Thoracic aorta (tissue), 2 donors: ENCODE measurements around the gene BFSP1. TPM values are rescaled to one million over a fixed set of nuclear protein-coding genes. Genes with fewer than 3 reads are reported as not detected.
A peak's percentile ranks its signal among the peaks of the same experiment; 100 is the strongest.

ENCODE experiments used
- ATAC-seq: fragments of 150-250 bp; one replicate; pipeline ENCODE4 v1.8.0; 2017; ENCODE audit warnings: low read depth; ENCODE audit not compliant: insufficient number of reproducible peaks, low FRiP score
- DNase-seq: peaks from one replicate; pipeline ENCODE4 v3.0.0-alpha.2; 2020; ENCODE audit warnings: low spot score
- H3K27ac ChIP-seq, 2 donors: fragments of 200-600 bp; sonication (generic); 1 replicate in 1 of 2; 2 replicates in 1 of 2; pipeline ENCODE4 v1.5.1; 2016; ENCODE audit warnings: mild to moderate bottlenecking in 2 of 2, moderate library complexity in 2 of 2
- H3K27me3 ChIP-seq: fragments of 200-600 bp; sonication (generic); replicated peaks from 2 replicates; pipeline ENCODE4 v1.6.0; 2016; ENCODE audit warnings: mild to moderate bottlenecking; ENCODE audit not compliant: insufficient read depth
- H3K36me3 ChIP-seq: fragments of 200-600 bp; sonication (generic); one replicate; pipeline ENCODE4 v1.5.1; 2016
- H3K4me1 ChIP-seq, 2 donors: fragments of 200-600 bp; sonication (generic); 1 replicate in 1 of 2; 2 replicates in 1 of 2; pipeline versions ENCODE4 v1.5.1 to v1.6.0; 2016; ENCODE audit warnings: low read depth in 2 of 2, mild to moderate bottlenecking in 1 of 2; ENCODE audit not compliant: control insufficient read depth in 1 of 2
- H3K4me3 ChIP-seq: fragments of 200-600 bp; sonication (generic); 2 replicates; pipeline ENCODE4 v1.5.1; 2016; ENCODE audit warnings: mild to moderate bottlenecking
- H3K9me3 ChIP-seq: fragments of 200-600 bp; sonication (generic); 2 replicates; pipeline ENCODE4 v1.5.1; 2016
- total RNA-seq, 2 donors: library from RNA; depleted of rRNA; stranded (reverse); fragments of >200 nt; gene quantifications; one replicate each; pipeline versions ENCODE4 v1.1.0 to v1.2.3, GENCODE V29; 2016
- TF ChIP-seq, protein P1 (sequence below): fragments of 200-600 bp; sonication (generic); IDR thresholded peaks from one replicate; pipeline ENCODE4 v1.5.1; 2019; ENCODE audit warnings: antibody characterized with exemption

BFSP1 gene
- total RNA-seq, 2 donors from 2014 or later = 2.4 to 3.0 TPM

DNA sequence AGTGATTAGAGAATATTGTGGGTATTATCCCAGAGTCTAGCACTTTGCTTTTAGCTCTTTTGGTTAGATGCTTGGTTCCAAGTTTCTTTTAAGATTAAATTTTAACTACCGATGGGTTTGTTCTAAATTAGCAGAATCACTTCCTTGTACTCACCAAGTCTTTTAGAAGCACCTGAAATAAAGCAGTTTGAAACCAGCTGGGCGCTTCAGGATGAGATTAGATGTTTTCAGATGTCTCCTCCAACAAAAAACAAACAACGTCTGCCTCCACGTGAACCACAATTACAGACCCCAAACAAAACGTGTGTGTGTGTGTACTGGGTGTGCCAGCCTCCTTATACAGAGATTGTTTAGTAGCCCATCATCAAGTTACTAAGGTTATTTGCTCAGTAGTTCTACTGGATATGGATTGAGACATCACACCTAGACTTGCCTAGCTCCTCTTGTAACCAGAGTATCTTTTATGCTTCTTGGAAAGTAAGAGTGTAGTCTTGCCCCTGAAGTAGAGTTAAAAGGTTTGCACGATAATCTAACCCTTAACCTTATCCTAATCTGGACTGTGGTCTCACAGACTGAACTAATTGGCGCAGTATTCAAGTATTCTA lies 41.0 kb upstream of the BFSP1 start:
- Histone ChIP-seq H3K9me3 (no peaks in the 10 kb centered on the region), H3K27me3 (no peaks in the 10 kb centered on the region), H3K4me3 (peak overlapping the region; percentile 75), H3K4me1 (peaks cover 15 to 44% of the 10 kb centered on the region in 2 donors), H3K27ac (peak overlapping the region; percentile 96 to 100), H3K36me3 (no peaks in the 10 kb centered on the region)
- TF ChIP-seq, protein P1, sequence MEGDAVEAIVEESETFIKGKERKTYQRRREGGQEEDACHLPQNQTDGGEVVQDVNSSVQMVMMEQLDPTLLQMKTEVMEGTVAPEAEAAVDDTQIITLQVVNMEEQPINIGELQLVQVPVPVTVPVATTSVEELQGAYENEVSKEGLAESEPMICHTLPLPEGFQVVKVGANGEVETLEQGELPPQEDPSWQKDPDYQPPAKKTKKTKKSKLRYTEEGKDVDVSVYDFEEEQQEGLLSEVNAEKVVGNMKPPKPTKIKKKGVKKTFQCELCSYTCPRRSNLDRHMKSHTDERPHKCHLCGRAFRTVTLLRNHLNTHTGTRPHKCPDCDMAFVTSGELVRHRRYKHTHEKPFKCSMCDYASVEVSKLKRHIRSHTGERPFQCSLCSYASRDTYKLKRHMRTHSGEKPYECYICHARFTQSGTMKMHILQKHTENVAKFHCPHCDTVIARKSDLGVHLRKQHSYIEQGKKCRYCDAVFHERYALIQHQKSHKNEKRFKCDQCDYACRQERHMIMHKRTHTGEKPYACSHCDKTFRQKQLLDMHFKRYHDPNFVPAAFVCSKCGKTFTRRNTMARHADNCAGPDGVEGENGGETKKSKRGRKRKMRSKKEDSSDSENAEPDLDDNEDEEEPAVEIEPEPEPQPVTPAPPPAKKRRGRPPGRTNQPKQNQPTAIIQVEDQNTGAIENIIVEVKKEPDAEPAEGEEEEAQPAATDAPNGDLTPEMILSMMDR = no peak
- no peak for ATAC-seq
- no peak for DNase-seq

DNA sequence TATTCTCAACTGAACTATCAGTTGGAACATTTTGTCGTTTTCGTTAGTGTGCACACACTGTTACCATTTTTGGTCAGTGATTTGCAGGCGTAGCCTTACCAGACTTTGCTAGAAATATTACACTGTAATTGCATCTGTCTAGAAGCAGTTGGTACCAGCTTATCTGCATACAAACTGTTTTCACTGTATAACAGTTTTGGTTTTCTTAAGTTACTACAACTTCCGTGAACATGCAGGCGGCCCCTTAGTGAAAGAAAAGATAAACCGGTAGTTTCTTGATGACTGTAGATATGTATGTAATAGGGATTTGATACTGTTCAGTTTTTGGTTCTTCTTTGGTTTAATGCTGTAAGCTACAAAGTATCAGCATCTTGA lies 40.0 kb upstream of the BFSP1 start:
- H3K27ac ChIP-seq = peak overlapping the region; percentile 96 to 100
- H3K27me3 ChIP-seq = no peaks in the 10 kb centered on the region
- no peak for DNase-seq
- TF ChIP-seq, protein P1 = no peak
- H3K36me3 ChIP-seq = no peaks in the 10 kb centered on the region
- peaks cover 13 to 44% of the 10 kb centered on the region in 2 donors for H3K4me1 ChIP-seq
- no peak for ATAC-seq
- H3K9me3 ChIP-seq = no peaks in the 10 kb centered on the region
- H3K4me3 ChIP-seq = peak overlapping the region; percentile 75

DNA sequence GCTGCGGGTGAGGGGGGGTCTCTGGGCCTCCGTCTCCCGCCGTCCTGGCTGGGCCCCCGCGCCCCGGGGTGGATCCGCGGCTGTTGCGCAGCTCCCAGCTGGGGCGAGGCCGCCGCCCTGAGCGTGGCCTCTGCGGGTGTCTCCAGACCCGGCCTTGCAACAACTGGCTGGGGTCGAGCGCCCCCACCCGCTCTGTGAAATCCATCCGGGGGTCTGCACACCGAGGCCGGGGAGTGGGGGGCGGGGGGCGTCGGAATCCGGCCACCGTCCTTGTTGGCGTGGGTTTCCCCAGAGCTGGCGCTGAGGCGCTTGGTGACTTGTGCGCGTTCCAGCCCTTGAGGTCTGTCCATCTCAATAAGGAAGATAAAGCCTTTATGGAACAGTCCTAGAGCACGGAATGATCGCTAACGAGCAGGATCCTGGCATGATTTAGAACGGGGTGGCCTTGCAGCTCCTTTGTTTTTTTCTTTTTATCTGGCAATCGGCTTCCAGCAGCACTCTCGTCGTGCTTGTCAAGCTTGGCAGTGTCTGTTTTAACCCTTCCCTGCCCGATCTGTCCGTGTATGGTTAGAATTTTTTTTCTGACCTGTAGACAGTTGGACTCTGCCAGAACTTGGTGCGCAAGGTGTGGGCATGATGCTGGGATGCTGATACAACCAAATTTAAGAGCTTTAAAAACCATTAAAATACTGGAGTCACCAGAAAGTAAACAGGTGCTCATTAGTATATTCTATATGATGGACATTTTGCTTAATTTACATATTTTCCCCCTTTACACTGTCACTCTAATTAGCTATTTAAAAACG lies 39.4 kb upstream of the BFSP1 start:
- Histone ChIP-seq H3K27ac (peak overlapping the region; percentile 96 to 100), H3K27me3 (no peaks in the 10 kb centered on the region), H3K36me3 (no peaks in the 10 kb centered on the region), H3K9me3 (no peaks in the 10 kb centered on the region), H3K4me1 (peaks cover 13 to 48% of the 10 kb centered on the region in 2 donors), H3K4me3 (peak overlapping the region; percentile 75)
- ATAC-seq (peak; percentile 8), DNase-seq (no peak)
- TF ChIP-seq, protein P1 = no peak

DNA sequence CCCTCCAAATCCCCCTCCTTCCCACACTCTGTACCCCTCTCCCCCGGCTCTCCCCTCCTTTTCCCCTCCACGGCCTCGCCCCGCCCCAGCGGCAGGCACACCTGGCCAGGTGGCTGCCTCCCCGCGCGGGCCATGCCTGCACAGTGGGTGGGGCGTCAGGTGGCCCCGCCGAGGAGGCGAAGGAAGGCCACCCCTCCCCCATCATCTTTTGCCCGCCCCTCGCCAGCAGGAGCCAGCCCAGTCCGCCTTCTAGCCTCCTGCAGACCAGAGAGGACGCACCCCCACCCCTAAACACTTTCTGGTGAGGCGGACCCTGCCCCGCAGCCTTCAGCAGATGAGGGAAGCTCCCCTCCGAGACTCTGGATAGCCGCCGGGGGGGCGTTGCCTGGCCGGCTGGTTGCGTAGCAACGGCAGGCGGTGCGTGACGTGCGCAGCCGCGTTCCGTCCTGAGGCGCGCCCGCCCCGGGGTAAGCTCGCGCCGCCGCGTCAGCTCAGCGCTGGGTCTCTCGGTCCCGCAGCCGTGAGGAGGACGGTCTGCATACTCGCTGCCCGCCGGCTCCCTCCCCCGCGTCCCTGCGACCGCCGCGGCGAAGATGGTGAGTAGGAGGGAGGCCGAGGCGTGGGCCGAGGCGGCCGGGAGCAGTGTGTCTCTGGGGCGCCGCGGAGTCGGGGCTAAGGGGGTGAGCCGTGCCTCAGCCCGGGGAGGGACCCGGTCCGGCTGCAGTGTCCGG lies 38.6 kb upstream of the BFSP1 start, which contains the start of gene DSTN:
Gene DSTN (plus strand): TSS at position 460 of the 731 bp plus-strand sequence. CDS start 134 bp downstream, at position 594.
- peak; percentile 73 for ATAC-seq
- H3K4me1 ChIP-seq = peaks cover 13 to 49% of the 10 kb centered on the region in 2 donors

More for the DNA sequence above, 38.6 kb upstream of the BFSP1 start, which contains the start of gene DSTN:
- no peaks in the 10 kb centered on the region for H3K9me3 ChIP-seq
- no peaks in the 10 kb centered on the region for H3K27me3 ChIP-seq
- DNase-seq = peak; percentile 67
- H3K36me3 ChIP-seq = no peaks in the 10 kb centered on the region
- TF ChIP-seq, protein P1 = no peak
- H3K27ac ChIP-seq = peak within 1 kb of the TSS; percentile 98 to 100
- peak within 1 kb of the TSS; percentile 75 for H3K4me3 ChIP-seq
